ENCODE measurements around the gene EDC3. TPM values are rescaled to one million over a fixed set of nuclear protein-coding genes. Genes with fewer than 3 reads are reported as not detected.

The EDC3 gene
- total RNA-seq, 2 donors from 2014 or later: 50.6 to 52.3 TPM

- DNase-seq: no peak
- H3K36me3 Mint-ChIP-seq (ENCODE audit: insufficient read depth in 2 of 2): no peaks in the 10 kb centered on the region
- no peaks in the 10 kb centered on the region for H3K9me3 Mint-ChIP-seq
- H3K4me1 Mint-ChIP-seq (ENCODE audit: low read depth): no peaks in the 10 kb centered on the region
- ATAC-seq (replicated peaks in 1 of 2): no peak
- no peak overlapping the region for H3K4me3 Mint-ChIP-seq
- H3K27me3 Mint-ChIP-seq (ENCODE audit: low read depth): no peaks in the 10 kb centered on the region
- no peak overlapping the region for H3K27ac Mint-ChIP-seq
Observed at GRCh38 chr15:74584204-74584603, 111.6 kb downstream of the EDC3 start.

Other genes with a start within 250 kb of the EDC3 start
- 10 to 100 TPM; 47.8 to 55.1 TPM for gene UBL7, start 234.9 kb downstream of the EDC3 start, total RNA-seq
- gene ARID3B, start 154.8 kb downstream of the EDC3 start, total RNA-seq: 10 to 100 TPM; 47.6 to 53.8 TPM
- gene CLK3, start 80.2 kb downstream of the EDC3 start, total RNA-seq: 100 to 1,000 TPM; 116 to 120 TPM
- 1 to 10 TPM; 3.4 to 5.4 TPM for gene CYP1A1, start 29.5 kb upstream of the EDC3 start, total RNA-seq
- gene CYP1A2, start 52.8 kb upstream of the EDC3 start, total RNA-seq: not detected
- 100 to 1,000 TPM; 200 to 267 TPM for gene CSK, start 86.1 kb upstream of the EDC3 start, total RNA-seq
- under 1 TPM; 0.53 to 0.72 TPM for gene LMAN1L, start 116.8 kb upstream of the EDC3 start, total RNA-seq
- gene CPLX3, start 130.6 kb upstream of the EDC3 start, total RNA-seq: under 1 TPM; 0.14 to 0.17 TPM
- 10 to 100 TPM; 48.5 to 53.8 TPM for gene ULK3, start 147.1 kb upstream of the EDC3 start, total RNA-seq
- 10 to 100 TPM; 66.4 to 77.0 TPM for gene SCAMP2, start 177.3 kb upstream of the EDC3 start, total RNA-seq
- gene MPI, start 194.0 kb upstream of the EDC3 start, total RNA-seq: 10 to 100 TPM; 29.6 to 32.1 TPM
- 10 to 100 TPM; 88.3 to 90.1 TPM for gene FAM219B, start 210.8 kb upstream of the EDC3 start, total RNA-seq
- 100 to 1,000 TPM; 241 to 246 TPM for gene COX5A, start 242.0 kb upstream of the EDC3 start, total RNA-seq